NB4 (cell line): ENCODE results near the gene SMARCA4.

Source experiments
- MAX ChIP-seq: IDR thresholded peaks from 2 replicates; pipeline ENCODE4 v1.6.1; 2011; ENCODE audit warnings: low read depth, low read length
- MYC ChIP-seq: IDR thresholded peaks from 2 replicates; pipeline ENCODE4 v1.6.1; 2011; ENCODE audit warnings: low read depth, low read length
- POLR2A ChIP-seq: IDR thresholded peaks from 2 replicates; pipeline ENCODE4 v1.6.1; 2011; ENCODE audit warnings: mild to moderate bottlenecking; ENCODE audit not compliant: insufficient read length; ENCODE audit errors: extremely low read depth
- TF ChIP-seq, protein P1 (sequence below): IDR thresholded peaks from one replicate; pipeline ENCODE4 v1.5.1; 2012; ENCODE audit warnings: low read depth, low read length

- TF ChIP-seq, protein P1, sequence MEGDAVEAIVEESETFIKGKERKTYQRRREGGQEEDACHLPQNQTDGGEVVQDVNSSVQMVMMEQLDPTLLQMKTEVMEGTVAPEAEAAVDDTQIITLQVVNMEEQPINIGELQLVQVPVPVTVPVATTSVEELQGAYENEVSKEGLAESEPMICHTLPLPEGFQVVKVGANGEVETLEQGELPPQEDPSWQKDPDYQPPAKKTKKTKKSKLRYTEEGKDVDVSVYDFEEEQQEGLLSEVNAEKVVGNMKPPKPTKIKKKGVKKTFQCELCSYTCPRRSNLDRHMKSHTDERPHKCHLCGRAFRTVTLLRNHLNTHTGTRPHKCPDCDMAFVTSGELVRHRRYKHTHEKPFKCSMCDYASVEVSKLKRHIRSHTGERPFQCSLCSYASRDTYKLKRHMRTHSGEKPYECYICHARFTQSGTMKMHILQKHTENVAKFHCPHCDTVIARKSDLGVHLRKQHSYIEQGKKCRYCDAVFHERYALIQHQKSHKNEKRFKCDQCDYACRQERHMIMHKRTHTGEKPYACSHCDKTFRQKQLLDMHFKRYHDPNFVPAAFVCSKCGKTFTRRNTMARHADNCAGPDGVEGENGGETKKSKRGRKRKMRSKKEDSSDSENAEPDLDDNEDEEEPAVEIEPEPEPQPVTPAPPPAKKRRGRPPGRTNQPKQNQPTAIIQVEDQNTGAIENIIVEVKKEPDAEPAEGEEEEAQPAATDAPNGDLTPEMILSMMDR: no peak
- TF ChIP-seq MAX (no peak), POLR2A (no peak), MYC (no peak)
Observed at GRCh38 chr19:11020423-11020822, 59.6 kb downstream of the SMARCA4 start.
